GM12878 (cell line): ENCODE data around the gene NCS1. TPM values are rescaled to one million over a fixed set of nuclear protein-coding genes. Genes with fewer than 3 reads are reported as not detected.

ENCODE experiments used
- BACH1 ChIP-seq: fragments of 450-650 bp; IDR thresholded peaks from 2 replicates; pipeline ENCODE4 v1.6.1; 2017; ENCODE audit warnings: mild to moderate bottlenecking, borderline replicate concordance
- CUX1 ChIP-seq: IDR thresholded peaks from 2 replicates; pipeline ENCODE4 v1.6.1; 2012; ENCODE audit warnings: improper control_type of control experiment, low read depth, low read length; ENCODE audit not compliant: insufficient replicate concordance
- E4F1 ChIP-seq: fragments of 450-650 bp; IDR thresholded peaks from 2 replicates; pipeline ENCODE4 v1.6.1; 2018; ENCODE audit warnings: borderline replicate concordance, mild to moderate bottlenecking; ENCODE audit not compliant: partially characterized antibody
- HCFC1 ChIP-seq: fragments of 150-350 bp; IDR thresholded peaks from 2 replicates; pipeline ENCODE4 v1.6.1; 2014; ENCODE audit warnings: low read length
- MTA2 ChIP-seq: fragments of 450-650 bp; IDR thresholded peaks from 2 replicates; pipeline ENCODE4 v1.6.1; 2016; ENCODE audit warnings: low read depth, mild to moderate bottlenecking, moderate library complexity
- NBN ChIP-seq: fragments of 450-650 bp; IDR thresholded peaks from 2 replicates; pipeline ENCODE4 v1.6.1; 2016
- NFYB ChIP-seq: IDR thresholded peaks from 2 replicates; pipeline ENCODE4 v1.6.1; 2011; ENCODE audit warnings: low read depth, mild to moderate bottlenecking, low read length, improper control_type of control experiment, moderate library complexity; ENCODE audit not compliant: insufficient read depth
- RAD51 ChIP-seq: fragments of 450-650 bp; IDR thresholded peaks from 2 replicates; pipeline ENCODE4 v1.6.1; 2016; ENCODE audit warnings: moderate library complexity, mild to moderate bottlenecking, inconsistent platforms
- RUNX3 ChIP-seq: IDR thresholded peaks from 2 replicates; pipeline ENCODE4 v1.6.1; 2012; ENCODE audit warnings: low read length, inconsistent platforms
- SIX5 ChIP-seq: IDR thresholded peaks from 2 replicates; pipeline ENCODE4 v1.6.1; 2011; ENCODE audit warnings: mild to moderate bottlenecking, low read depth, low read length, moderate library complexity; ENCODE audit not compliant: severe bottlenecking
- SMAD5 ChIP-seq: IDR thresholded peaks from 2 replicates; pipeline ENCODE4 v1.6.1; 2016; ENCODE audit warnings: antibody characterized with exemption, low read depth
- TCF3 ChIP-seq: IDR thresholded peaks from 2 replicates; pipeline ENCODE4 v1.6.1; 2012; ENCODE audit warnings: low read depth, mild to moderate bottlenecking, low read length, borderline replicate concordance; ENCODE audit not compliant: insufficient read depth
- WRNIP1 ChIP-seq: IDR thresholded peaks from 2 replicates; pipeline ENCODE4 v1.6.1; 2011; ENCODE audit warnings: low read depth, low read length, improper control_type of control experiment, borderline replicate concordance
- YY1 ChIP-seq: IDR thresholded peaks from 2 replicates; pipeline ENCODE4 v1.6.1; 2011; ENCODE audit warnings: low read depth, mild to moderate bottlenecking, low read length
- ZNF24 ChIP-seq: fragments of 450-650 bp; IDR thresholded peaks from 2 replicates; pipeline ENCODE4 v1.6.1; 2017; ENCODE audit warnings: antibody characterized with exemption, mild to moderate bottlenecking
- polyA plus RNA-seq, 11 experiments: library from polyadenylated mRNA; depleted of rRNA in 4 of 11; unstranded in 6 of 11; stranded (reverse) in 5 of 11; fragments of >200 nt; fragmentation: Nextera tagmentation in 4 of 11; fragmentation: Illumina TruSeq in 1 of 11; extraction: Ambion mirVana in 4 of 11; extraction: Trizol in 1 of 11; gene quantifications; 1 replicate in 1 of 11; 2 replicates in 10 of 11; pipeline versions ENCODE4 v1.2.1 to v1.2.3, GENCODE V29; 2011 to 2016; ENCODE audit warnings: inconsistent platforms in 2 of 11, missing spikeins in 2 of 11, low read depth in 1 of 11
- total RNA-seq, 4 experiments: library from RNA; depleted of rRNA in 3 of 4; stranded (reverse); fragments of >200 nt in 3 of 4; fragmentation: Illumina TruSeq in 1 of 4; extraction: Trizol in 1 of 4; gene quantifications; 2 replicates each; pipeline versions ENCODE4 v1.2.1 to v1.2.3, GENCODE V29; 2013 to 2021
- TF ChIP-seq, protein P1 (sequence below): fragments of 150-350 bp; IDR thresholded peaks from 2 replicates; pipeline ENCODE4 v1.6.1; 2014; ENCODE audit warnings: mild to moderate bottlenecking, low read depth, low read length
- TF ChIP-seq, protein P2 (sequence below): IDR thresholded peaks from 2 replicates; pipeline ENCODE4 v1.6.1; 2012; ENCODE audit warnings: low read depth, low read length, improper control_type of control experiment
- TF ChIP-seq, protein P3 (sequence below): IDR thresholded peaks from 2 replicates; pipeline ENCODE4 v1.6.1; 2011; ENCODE audit warnings: low read depth, mild to moderate bottlenecking, low read length, moderate library complexity, borderline replicate concordance; ENCODE audit errors: extremely low read depth
- TF ChIP-seq, protein P4 (sequence below): IDR thresholded peaks from 2 replicates; pipeline ENCODE4 v1.6.1; 2011; ENCODE audit warnings: low read depth, low read length, improper control_type of control experiment, borderline replicate concordance

The NCS1 gene
- total and polyA plus RNA-seq, 10 of the 15 experiments (the other 5 are each of a cell fraction or from before 2014, with no cell fraction given), result 0.04 to 0.22 (median 0.06) TPM; not detected in 4

GRCh38 chr9:130240410-130241197 is 68.4 kb downstream of the NCS1 start (continued):
- TF ChIP-seq, protein P1, sequence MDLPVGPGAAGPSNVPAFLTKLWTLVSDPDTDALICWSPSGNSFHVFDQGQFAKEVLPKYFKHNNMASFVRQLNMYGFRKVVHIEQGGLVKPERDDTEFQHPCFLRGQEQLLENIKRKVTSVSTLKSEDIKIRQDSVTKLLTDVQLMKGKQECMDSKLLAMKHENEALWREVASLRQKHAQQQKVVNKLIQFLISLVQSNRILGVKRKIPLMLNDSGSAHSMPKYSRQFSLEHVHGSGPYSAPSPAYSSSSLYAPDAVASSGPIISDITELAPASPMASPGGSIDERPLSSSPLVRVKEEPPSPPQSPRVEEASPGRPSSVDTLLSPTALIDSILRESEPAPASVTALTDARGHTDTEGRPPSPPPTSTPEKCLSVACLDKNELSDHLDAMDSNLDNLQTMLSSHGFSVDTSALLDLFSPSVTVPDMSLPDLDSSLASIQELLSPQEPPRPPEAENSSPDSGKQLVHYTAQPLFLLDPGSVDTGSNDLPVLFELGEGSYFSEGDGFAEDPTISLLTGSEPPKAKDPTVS, result no peak
- TF ChIP-seq NBN (no peak), TCF3 (no peak), RAD51 (peak; percentile 92), E4F1 (no peak), BACH1 (no peak), YY1 (peak; percentile 65), WRNIP1 (no peak), RUNX3 (peak; percentile 65), SMAD5 (no peak), SIX5 (peak; percentile 89), MTA2 (no peak), NFYB (peak; percentile 83), CUX1 (no peak), ZNF24 (no peak), HCFC1 (peak; percentile 88)
- TF ChIP-seq, protein P2, sequence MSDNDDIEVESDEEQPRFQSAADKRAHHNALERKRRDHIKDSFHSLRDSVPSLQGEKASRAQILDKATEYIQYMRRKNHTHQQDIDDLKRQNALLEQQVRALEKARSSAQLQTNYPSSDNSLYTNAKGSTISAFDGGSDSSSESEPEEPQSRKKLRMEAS, result peak; percentile 73; the same call in 1 of the 2 replicates
- TF ChIP-seq, protein P3, sequence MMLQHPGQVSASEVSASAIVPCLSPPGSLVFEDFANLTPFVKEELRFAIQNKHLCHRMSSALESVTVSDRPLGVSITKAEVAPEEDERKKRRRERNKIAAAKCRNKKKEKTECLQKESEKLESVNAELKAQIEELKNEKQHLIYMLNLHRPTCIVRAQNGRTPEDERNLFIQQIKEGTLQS, result peak; percentile 86
- TF ChIP-seq, protein P4, sequence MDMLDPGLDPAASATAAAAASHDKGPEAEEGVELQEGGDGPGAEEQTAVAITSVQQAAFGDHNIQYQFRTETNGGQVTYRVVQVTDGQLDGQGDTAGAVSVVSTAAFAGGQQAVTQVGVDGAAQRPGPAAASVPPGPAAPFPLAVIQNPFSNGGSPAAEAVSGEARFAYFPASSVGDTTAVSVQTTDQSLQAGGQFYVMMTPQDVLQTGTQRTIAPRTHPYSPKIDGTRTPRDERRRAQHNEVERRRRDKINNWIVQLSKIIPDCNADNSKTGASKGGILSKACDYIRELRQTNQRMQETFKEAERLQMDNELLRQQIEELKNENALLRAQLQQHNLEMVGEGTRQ, result peak; percentile 90
